ENCODE data around the gene PPFIBP1.
"Not testable (repeated sequence)": the region's sequence is repeated elsewhere in the genome, so short reads cannot be mapped to it uniquely, and the experiment has no call there.

PPFIBP1 gene

DNA sequence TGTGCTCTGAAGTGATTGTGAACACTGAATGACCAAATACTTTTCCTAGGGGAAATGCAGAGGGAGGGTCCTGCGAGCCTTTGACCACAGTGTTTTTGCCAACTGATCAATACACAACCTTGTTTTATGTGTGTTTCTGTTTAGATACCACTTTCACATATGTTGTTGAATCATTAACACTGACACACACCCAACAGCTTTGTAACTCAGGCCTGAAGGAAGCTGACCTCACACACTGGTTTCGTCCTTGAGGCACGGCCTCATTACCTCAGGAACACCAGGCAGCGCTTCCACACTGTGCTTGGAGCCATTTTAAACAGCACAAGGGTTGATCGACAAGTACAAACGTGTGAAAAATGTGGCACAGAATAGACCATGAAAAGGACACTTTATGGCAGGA lies 60.0 kb downstream of the PPFIBP1 start:
- H3K4me1 ChIP-seq (ENCODE audit: control insufficient read depth, low read depth, low read length) = no peaks in the 10 kb centered on the region
- no peaks in the 10 kb centered on the region for H3K36me3 ChIP-seq (ENCODE audit: control insufficient read depth, low read depth, low read length)

GRCh38 chr12:27585739-27586265 lies 61.8 kb downstream of the PPFIBP1 start:
- Histone ChIP-seq H3K4me1 (ENCODE audit: control insufficient read depth, low read depth, low read length) (no peaks in the 10 kb centered on the region), H3K9me3 (ENCODE audit: control insufficient read depth, low read depth, low read length) (no peaks in the 10 kb centered on the region), H3K27me3 (ENCODE audit: control insufficient read depth, insufficient read depth, low read length) (no peaks in the 10 kb centered on the region), H3K36me3 (ENCODE audit: control insufficient read depth, low read depth, low read length) (no peaks in the 10 kb centered on the region), H3K27ac (ENCODE audit: low read length) (no peak overlapping the region), H3K4me3 (ENCODE audit: low read length) (no peak overlapping the region), H3K9ac (ENCODE audit: low read length) (no peak overlapping the region)

More for the DNA sequence above, 60.0 kb downstream of the PPFIBP1 start:
- H3K9ac ChIP-seq (ENCODE audit: low read length) = no peak overlapping the region
- no peaks in the 10 kb centered on the region for H3K9me3 ChIP-seq (ENCODE audit: control insufficient read depth, low read depth, low read length)
- H3K4me3 ChIP-seq (ENCODE audit: low read length) = no peak overlapping the region
- no peak overlapping the region for H3K27ac ChIP-seq (ENCODE audit: low read length)
- no peaks in the 10 kb centered on the region for H3K27me3 ChIP-seq (ENCODE audit: control insufficient read depth, insufficient read depth, low read length)

DNA sequence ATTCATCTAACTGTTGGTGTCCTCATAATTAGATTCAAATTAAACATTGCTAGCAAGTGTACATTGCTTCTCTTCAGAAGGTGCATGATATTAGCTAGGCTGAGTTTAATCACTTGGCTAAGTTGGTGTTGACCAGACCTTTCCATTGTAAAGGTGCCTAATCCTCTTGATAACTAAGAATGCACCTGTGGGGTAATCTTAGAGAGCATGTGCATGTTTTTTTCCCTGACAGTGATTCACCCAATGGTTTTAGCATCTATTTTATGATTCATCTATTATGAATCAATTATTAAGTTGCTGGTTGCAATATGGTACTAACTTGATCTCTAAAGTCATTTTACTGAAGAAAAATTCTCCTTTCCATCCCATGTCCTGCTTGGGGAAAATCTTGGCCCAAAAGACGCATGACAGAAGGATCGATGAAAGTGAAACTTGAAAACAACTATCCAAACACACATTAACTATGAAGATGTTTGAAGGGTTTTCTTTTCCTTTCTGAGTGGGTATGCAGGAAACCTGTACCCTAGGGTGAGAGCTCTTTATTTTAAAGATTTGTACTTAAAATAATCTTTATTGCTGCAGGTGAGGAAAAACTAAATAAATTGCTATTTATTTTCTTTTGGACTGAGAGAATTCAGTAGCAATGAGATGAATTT lies 64.2 kb downstream of the PPFIBP1 start:
- H3K36me3 ChIP-seq (ENCODE audit: control insufficient read depth, low read depth, low read length); H3K4me3 ChIP-seq (ENCODE audit: low read length); H3K4me1 ChIP-seq (ENCODE audit: control insufficient read depth, low read depth, low read length); H3K9ac ChIP-seq (ENCODE audit: low read length); H3K27me3 ChIP-seq (ENCODE audit: control insufficient read depth, insufficient read depth, low read length); H3K9me3 ChIP-seq (ENCODE audit: control insufficient read depth, low read depth, low read length); H3K27ac ChIP-seq (ENCODE audit: low read length): not testable (repeated sequence)

GRCh38 chr12:27588776-27589175 lies 64.8 kb downstream of the PPFIBP1 start:
- Histone ChIP-seq H3K36me3 (ENCODE audit: control insufficient read depth, low read depth, low read length) (no peaks in the 10 kb centered on the region), H3K27me3 (ENCODE audit: control insufficient read depth, insufficient read depth, low read length) (no peaks in the 10 kb centered on the region), H3K4me1 (ENCODE audit: control insufficient read depth, low read depth, low read length) (no peaks in the 10 kb centered on the region), H3K9me3 (ENCODE audit: control insufficient read depth, low read depth, low read length) (no peaks in the 10 kb centered on the region), H3K9ac (ENCODE audit: low read length) (no peak overlapping the region), H3K4me3 (ENCODE audit: low read length) (no peak overlapping the region), H3K27ac (ENCODE audit: low read length) (no peak overlapping the region)

DNA sequence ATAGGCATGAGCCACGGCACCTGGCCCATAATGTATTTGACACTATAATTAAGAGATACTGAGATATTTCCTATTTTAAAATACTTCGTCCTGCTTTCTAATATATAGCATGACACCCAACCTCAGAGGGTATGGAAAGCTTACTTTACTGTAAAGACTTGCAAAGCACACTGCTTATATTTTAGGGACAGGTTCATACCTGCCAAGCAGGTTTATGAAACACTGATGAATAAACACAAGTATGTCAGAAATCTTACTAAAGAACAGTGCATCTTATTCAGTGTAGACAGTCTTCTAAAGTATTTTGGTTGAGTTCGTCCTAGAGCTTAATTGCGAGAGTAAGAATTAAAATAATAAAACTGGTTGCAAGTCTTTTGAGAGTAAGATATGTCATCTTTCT lies 65.4 kb downstream of the PPFIBP1 start:
- H3K27ac ChIP-seq (ENCODE audit: low read length) = no peak overlapping the region
- no peak overlapping the region for H3K4me3 ChIP-seq (ENCODE audit: low read length)
- no peak overlapping the region for H3K9ac ChIP-seq (ENCODE audit: low read length)
- H3K9me3 ChIP-seq (ENCODE audit: control insufficient read depth, low read depth, low read length) = no peaks in the 10 kb centered on the region
- no peaks in the 10 kb centered on the region for H3K4me1 ChIP-seq (ENCODE audit: control insufficient read depth, low read depth, low read length)
- no peaks in the 10 kb centered on the region for H3K27me3 ChIP-seq (ENCODE audit: control insufficient read depth, insufficient read depth, low read length)
- H3K36me3 ChIP-seq (ENCODE audit: control insufficient read depth, low read depth, low read length) = no peaks in the 10 kb centered on the region

- not testable (repeated sequence) for H3K36me3 ChIP-seq (ENCODE audit: control insufficient read depth, low read depth, low read length); H3K9me3 ChIP-seq (ENCODE audit: control insufficient read depth, low read depth, low read length); H3K4me3 ChIP-seq (ENCODE audit: low read length); H3K9ac ChIP-seq (ENCODE audit: low read length); H3K27me3 ChIP-seq (ENCODE audit: control insufficient read depth, insufficient read depth, low read length); H3K27ac ChIP-seq (ENCODE audit: low read length); H3K4me1 ChIP-seq (ENCODE audit: control insufficient read depth, low read depth, low read length)
Observed at GRCh38 chr12:27591698-27592097, 67.7 kb downstream of the PPFIBP1 start.

GRCh38 chr12:27592548-27592947 lies 68.5 kb downstream of the PPFIBP1 start:
- Histone ChIP-seq H3K9me3 (ENCODE audit: control insufficient read depth, low read depth, low read length) (no peaks in the 10 kb centered on the region), H3K36me3 (ENCODE audit: control insufficient read depth, low read depth, low read length) (no peaks in the 10 kb centered on the region), H3K9ac (ENCODE audit: low read length) (no peak overlapping the region), H3K4me1 (ENCODE audit: control insufficient read depth, low read depth, low read length) (no peaks in the 10 kb centered on the region), H3K27ac (ENCODE audit: low read length) (no peak overlapping the region), H3K4me3 (ENCODE audit: low read length) (no peak overlapping the region), H3K27me3 (ENCODE audit: control insufficient read depth, insufficient read depth, low read length) (no peaks in the 10 kb centered on the region)

- Histone ChIP-seq H3K9ac (ENCODE audit: low read length) (no peak overlapping the region), H3K4me1 (ENCODE audit: control insufficient read depth, low read depth, low read length) (no peaks in the 10 kb centered on the region), H3K4me3 (ENCODE audit: low read length) (no peak overlapping the region), H3K27me3 (ENCODE audit: control insufficient read depth, insufficient read depth, low read length) (no peaks in the 10 kb centered on the region), H3K27ac (ENCODE audit: low read length) (no peak overlapping the region), H3K36me3 (ENCODE audit: control insufficient read depth, low read depth, low read length) (no peaks in the 10 kb centered on the region), H3K9me3 (ENCODE audit: control insufficient read depth, low read depth, low read length) (no peaks in the 10 kb centered on the region)
Observed at GRCh38 chr12:27593266-27593665, 69.3 kb downstream of the PPFIBP1 start.

- H3K4me3 ChIP-seq (ENCODE audit: low read length) = no peak overlapping the region
- H3K36me3 ChIP-seq (ENCODE audit: control insufficient read depth, low read depth, low read length) = no peaks in the 10 kb centered on the region
- no peaks in the 10 kb centered on the region for H3K9me3 ChIP-seq (ENCODE audit: control insufficient read depth, low read depth, low read length)
- no peak overlapping the region for H3K9ac ChIP-seq (ENCODE audit: low read length)
- H3K27ac ChIP-seq (ENCODE audit: low read length) = no peak overlapping the region
- H3K27me3 ChIP-seq (ENCODE audit: control insufficient read depth, insufficient read depth, low read length) = no peaks in the 10 kb centered on the region
- H3K4me1 ChIP-seq (ENCODE audit: control insufficient read depth, low read depth, low read length) = no peaks in the 10 kb centered on the region
Observed at GRCh38 chr12:27595231-27595642, 71.2 kb downstream of the PPFIBP1 start.

GRCh38 chr12:27598866-27599265 lies 74.9 kb downstream of the PPFIBP1 start:
- not testable (repeated sequence) for H3K27ac ChIP-seq (ENCODE audit: low read length); H3K27me3 ChIP-seq (ENCODE audit: control insufficient read depth, insufficient read depth, low read length); H3K9ac ChIP-seq (ENCODE audit: low read length); H3K4me1 ChIP-seq (ENCODE audit: control insufficient read depth, low read depth, low read length); H3K4me3 ChIP-seq (ENCODE audit: low read length); H3K9me3 ChIP-seq (ENCODE audit: control insufficient read depth, low read depth, low read length); H3K36me3 ChIP-seq (ENCODE audit: control insufficient read depth, low read depth, low read length)

DNA sequence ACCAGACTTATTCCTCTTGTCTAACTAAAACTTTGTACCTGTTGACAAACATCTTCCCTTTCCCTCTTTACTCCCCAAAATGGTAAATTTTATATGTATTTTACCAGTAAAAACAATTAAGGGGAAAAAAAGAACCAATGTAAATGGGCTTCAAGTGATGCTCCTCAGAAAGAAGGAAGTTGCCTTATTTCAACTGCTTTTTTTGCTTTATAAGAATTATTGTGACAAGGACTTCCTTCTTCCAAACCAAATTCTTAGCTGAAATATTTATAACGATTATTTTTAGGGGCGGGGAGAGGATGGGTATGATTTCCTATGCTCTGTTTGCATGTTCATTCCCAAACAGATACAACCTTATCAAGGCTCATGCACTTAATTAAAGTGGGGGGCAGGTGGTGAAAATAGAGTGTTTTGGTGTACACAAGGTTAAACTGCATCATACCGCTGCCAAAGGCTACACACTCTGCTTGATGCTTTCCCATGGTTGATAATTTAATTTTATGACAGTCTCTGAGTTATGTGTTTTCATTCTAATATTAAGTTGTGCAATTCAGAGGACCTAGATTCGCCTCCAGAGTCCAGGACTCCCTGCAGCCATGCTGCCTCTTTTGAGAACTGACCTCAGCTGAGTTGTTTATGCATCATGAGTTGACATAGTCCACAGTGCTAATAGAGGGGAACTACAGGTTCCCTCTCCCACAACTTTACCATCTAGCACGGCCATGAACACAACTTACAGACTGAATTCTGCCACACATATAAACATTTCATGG lies 77.2 kb downstream of the PPFIBP1 start:
- not testable (repeated sequence) for H3K27ac ChIP-seq (ENCODE audit: low read length); H3K4me3 ChIP-seq (ENCODE audit: low read length); H3K9me3 ChIP-seq (ENCODE audit: control insufficient read depth, low read depth, low read length)

GRCh38 chr12:27602516-27602915 lies 78.5 kb downstream of the PPFIBP1 start:
- Histone ChIP-seq H3K27me3 (ENCODE audit: control insufficient read depth, insufficient read depth, low read length) (no peaks in the 10 kb centered on the region), H3K4me1 (ENCODE audit: control insufficient read depth, low read depth, low read length) (no peaks in the 10 kb centered on the region), H3K9me3 (ENCODE audit: control insufficient read depth, low read depth, low read length) (no peaks in the 10 kb centered on the region), H3K4me3 (ENCODE audit: low read length) (no peak overlapping the region), H3K27ac (ENCODE audit: low read length) (no peak overlapping the region), H3K36me3 (ENCODE audit: control insufficient read depth, low read depth, low read length) (no peaks in the 10 kb centered on the region), H3K9ac (ENCODE audit: low read length) (no peak overlapping the region)

More for the DNA sequence above, 77.2 kb downstream of the PPFIBP1 start:
- not testable (repeated sequence) for H3K36me3 ChIP-seq (ENCODE audit: control insufficient read depth, low read depth, low read length); H3K27me3 ChIP-seq (ENCODE audit: control insufficient read depth, insufficient read depth, low read length); H3K9ac ChIP-seq (ENCODE audit: low read length); H3K4me1 ChIP-seq (ENCODE audit: control insufficient read depth, low read depth, low read length)
